ENCODE data around the gene IGHMBP2.

Gene IGHMBP2

GRCh38 chr11:68890490-68891231, 13.0 kb upstream of the IGHMBP2 start:
- peak; percentile 48 for DNase-seq

GRCh38 chr11:68891351-68891948, 12.2 kb upstream of the IGHMBP2 start:
- DNase-seq, result no peak

GRCh38 chr11:68892576-68892975, 11.1 kb upstream of the IGHMBP2 start:
- DNase-seq, result no peak

- no peak for DNase-seq
Measured at GRCh38 chr11:68893282-68893681, 10.4 kb upstream of the IGHMBP2 start.

GRCh38 chr11:68896171-68896959, 7.3 kb upstream of the IGHMBP2 start:
- no peak for DNase-seq

GRCh38 chr11:68897441-68897840, 6.2 kb upstream of the IGHMBP2 start:
- no peak for DNase-seq

GRCh38 chr11:68900835-68901381, 2.8 kb upstream of the IGHMBP2 start:
- DNase-seq, result no peak

- DNase-seq, result no peak
Measured at GRCh38 chr11:68904248-68904847, 657 bp downstream of the IGHMBP2 start.

GRCh38 chr11:68905421-68906360, 2.0 kb downstream of the IGHMBP2 start:
- DNase-seq, result no peak

GRCh38 chr11:68908273-68908672, 4.6 kb downstream of the IGHMBP2 start:
- DNase-seq, result no peak

GRCh38 chr11:68910965-68911364, 7.3 kb downstream of the IGHMBP2 start:
- DNase-seq, result no peak

- DNase-seq, result no peak
Measured at GRCh38 chr11:68911731-68912130, 8.0 kb downstream of the IGHMBP2 start.

GRCh38 chr11:68912254-68912653, 8.6 kb downstream of the IGHMBP2 start:
- DNase-seq, result no peak

- DNase-seq, result no peak
Measured at GRCh38 chr11:68913188-68913587, 9.5 kb downstream of the IGHMBP2 start.

- no peak for DNase-seq
Measured at GRCh38 chr11:68914761-68915160, 11.1 kb downstream of the IGHMBP2 start.

GRCh38 chr11:68916439-68916838, 12.7 kb downstream of the IGHMBP2 start:
- no peak for DNase-seq

GRCh38 chr11:68923614-68924013, 19.9 kb downstream of the IGHMBP2 start:
- no peak for DNase-seq

GRCh38 chr11:68924073-68924925, 20.6 kb downstream of the IGHMBP2 start:
- DNase-seq, result no peak

- DNase-seq, result no peak
Measured at GRCh38 chr11:68925611-68926010, 21.9 kb downstream of the IGHMBP2 start.

GRCh38 chr11:68927280-68928135, 23.8 kb downstream of the IGHMBP2 start:
- DNase-seq, result no peak
